Ovary (tissue), 9 donors: ENCODE results near the gene ACKR2. TPM values are rescaled to one million over a fixed set of nuclear protein-coding genes. Genes with fewer than 3 reads are reported as not detected.

Experiments used
- DNase-seq, 5 donors: peaks; one replicate each; pipeline ENCODE4 v3.0.0-alpha.2; 2019 to 2020
- H3K27ac ChIP-seq, 2 donors: fragments of 200-600 bp; one replicate each; pipeline versions ENCODE4 v1.5.1 to v1.8.0; 2019 to 2022
- H3K27me3 ChIP-seq: fragments of 200-600 bp; one replicate; pipeline ENCODE4 v1.8.0; 2022
- H3K36me3 ChIP-seq: fragments of 200-600 bp; sonication (generic); one replicate; pipeline ENCODE4 v1.5.1; 2019
- H3K4me1 ChIP-seq: one replicate; pipeline ENCODE4 v1.8.1; 2013; ENCODE audit warnings: mild to moderate bottlenecking, moderate library complexity; ENCODE audit not compliant: insufficient read depth
- H3K4me3 ChIP-seq: fragments of 200-600 bp; sonication (generic); one replicate; pipeline ENCODE4 v1.5.1; 2017
- H3K9me3 ChIP-seq, 2 donors: fragments of 200-600 bp in 1 of 2; sonication (generic) in 1 of 2; one replicate each; pipeline versions ENCODE4 v1.5.1 to v1.8.1; 2013 to 2019; ENCODE audit warnings: mild to moderate bottlenecking in 1 of 2, moderate library complexity in 1 of 2
- CTCF ChIP-seq, 3 donors: fragments of 450-650 bp in 2 of 3; fragments of 200-600 bp in 1 of 3; IDR thresholded peaks; one replicate each; pipeline versions ENCODE4 v1.5.1 to v1.8.0; 2016 to 2022; ENCODE audit warnings: antibody characterized with exemption in 3 of 3, mild to moderate bottlenecking in 1 of 3
- EP300 ChIP-seq: sonication (generic); formaldehyde crosslinking; IDR thresholded peaks from one replicate; pipeline ENCODE4 v1.6.1; 2017; ENCODE audit warnings: antibody characterized with exemption
- POLR2A ChIP-seq: fragments of 450-650 bp; IDR thresholded peaks from one replicate; pipeline ENCODE4 v1.6.1; 2017; ENCODE audit warnings: antibody characterized with exemption, mild to moderate bottlenecking, moderate library complexity
- WGBS, 3 donors: extraction: QIAGEN DNeasy Blood & Tissue Kit in 1 of 3; methylation state at CpG; one replicate each; pipeline versions ENCODE4 v1.1.5 to v1.1.7; 2013 to 2017; 5-methylcytosine and 5-hydroxymethylcytosine counted together
- intact Hi-C, 4 donors: fragments of 100-400 bp; cut with DNase I; formaldehyde crosslinking; loops; one replicate each; pipeline versions ENCODE4 v1.11.0 to v1.15.1; 2022 to 2023
- polyA plus RNA-seq, 2 donors: library from polyadenylated mRNA; stranded (reverse); fragments of 200-250 nt in 1 of 2; fragments of 350-450 nt in 1 of 2; fragmentation: Illumina TruSeq in 1 of 2; extraction: RNeasy Lipid Tissue Mini Kit (QIAGEN cat#74804) in 1 of 2; gene quantifications; one replicate each; pipeline ENCODE4 v1.2.3, GENCODE V29; 2013 to 2014
- total RNA-seq, 7 donors: library from RNA; depleted of rRNA in 2 of 7; stranded (reverse); fragments of >200 nt in 2 of 7; fragmentation: NEBNext Ultra II Directional in 3 of 7; extraction: Animal tissue kit (Norgen Biotek cat#: 25700) in 3 of 7; gene quantifications; one replicate each; pipeline versions ENCODE4 v1.1.0 to v1.2.4, GENCODE V29; 2016 to 2023
- donor health status: DM: no; HTN: no; CAD: no; lungs with moderate emphysema.
- donor health status: DM: no; HTN: no; CAD: no.
- donor health status: Bipolar disorder and iron deficiency.
- donor health status: DM: yes; HTN: yes; CAD: no.
- donor health status: DM: no; HTN: no; CAD: no.
- donor health status: DM: yes; HTN: yes; CAD: no.

Gene ACKR2
- total and polyA plus RNA-seq, 9 donors: 0.33 to 4.4 (median 1.0) TPM

- H3K27me3 ChIP-seq: no peaks in the 10 kb centered on the region
- 71 to 81% (median 72%) methylated on average over 9 of the region's 9 CpGs for WGBS, 3 donors
- no peak overlapping the region for H3K27ac ChIP-seq
- H3K9me3 ChIP-seq: no peaks in the 10 kb centered on the region
- no peak overlapping the region for H3K4me3 ChIP-seq
- no peak for TF ChIP-seq EP300
- no peak for TF ChIP-seq CTCF (IDR thresholded peaks at IDR 0.05)
- no peak for TF ChIP-seq POLR2A
- no peaks in the 10 kb centered on the region for H3K36me3 ChIP-seq
- intact Hi-C loops: no loop called here
- no peaks in the 10 kb centered on the region for H3K4me1 ChIP-seq
- no peak for DNase-seq
Measured at GRCh38 chr3:42873221-42873982, 64.2 kb downstream of the ACKR2 start.

- Histone ChIP-seq H3K4me1 (no peaks in the 10 kb centered on the region), H3K36me3 (no peaks in the 10 kb centered on the region), H3K27me3 (no peaks in the 10 kb centered on the region), H3K4me3 (no peak overlapping the region), H3K27ac (no peak overlapping the region), H3K9me3 (no peaks in the 10 kb centered on the region)
- no peak for TF ChIP-seq CTCF (IDR thresholded peaks at IDR 0.05)
- TF ChIP-seq EP300: no peak
- no peak for TF ChIP-seq POLR2A
- intact Hi-C loops: no loop called here
- DNase-seq: no peak
- WGBS, 3 donors: 88 to 92% (median 89%) methylated on average over 9 to 10 of the region's 10 CpGs
Measured at GRCh38 chr3:42874749-42875148, 65.5 kb downstream of the ACKR2 start.

- DNase-seq: no peak
- no peaks in the 10 kb centered on the region for H3K27me3 ChIP-seq
- H3K27ac ChIP-seq: no peak within 1 kb of the TSS
- no peaks in the 10 kb centered on the region for H3K9me3 ChIP-seq
- 70 to 78% (median 74%) methylated on average over 10 to 13 of the region's 13 CpGs for WGBS, 3 donors
- no peak within 1 kb of the TSS for H3K4me3 ChIP-seq
- no peaks in the 10 kb centered on the region for H3K36me3 ChIP-seq
- intact Hi-C loops: no loop called here
- TF ChIP-seq CTCF (IDR thresholded peaks at IDR 0.05) (no peak), POLR2A (no peak), EP300 (no peak)
- H3K4me1 ChIP-seq: peaks cover 3% of the 10 kb centered on the region
Measured at GRCh38 chr3:42875325-42876151, 66.3 kb downstream of the ACKR2 start, which contains the start of gene CYP8B1. Gene CYP8B1, minus strand, starts transcription at chr3:42875879. Its CDS starts 63 bp downstream, at chr3:42875816.

GRCh38 chr3:42876401-42876800 is 67.2 kb downstream of the ACKR2 start:
- intact Hi-C loops: no loop called here
- DNase-seq: no peak
- 27 to 42% (median 34%) methylated on average over 1 of the region's 1 CpG for WGBS, 3 donors

More at GRCh38 chr3:42876401-42876800, 67.2 kb downstream of the ACKR2 start:
- no peak overlapping the region for H3K4me3 ChIP-seq
- H3K27ac ChIP-seq: no peak overlapping the region
- H3K4me1 ChIP-seq: peaks cover 4% of the 10 kb centered on the region
- no peak for TF ChIP-seq EP300
- no peak for TF ChIP-seq CTCF (IDR thresholded peaks at IDR 0.05)
- TF ChIP-seq POLR2A: no peak
- no peaks in the 10 kb centered on the region for H3K36me3 ChIP-seq
- H3K9me3 ChIP-seq: no peaks in the 10 kb centered on the region
- H3K27me3 ChIP-seq: no peaks in the 10 kb centered on the region
